K562 (cell line): ENCODE data around the gene ARHGEF17. TPM values are rescaled to one million over a fixed set of nuclear protein-coding genes. Genes with fewer than 3 reads are reported as not detected.

Experiments
- ATAC-seq: fragments of 200-7000 bp; cut with Tn5 transposase; 3 replicates; pipeline ENCODE4 v1.9.1; 2020; ENCODE audit warnings: moderate library complexity
- BruUV-seq: library from RNA; stranded (reverse); fragments of 400-500 nt; replicated peaks from 2 replicates; lab custom pipeline; 2021; lab: Mats Ljungman, UMichigan
- CTCF ChIA-PET: fragments of 300-600 bp; formaldehyde crosslinking; extraction: SDS; loops from one replicate; lab custom pipeline; 2021; ENCODE audit warnings: low intra/inter-chr PET ratio; lab: Yijun Ruan, JAX
- POLR2A ChIA-PET: fragments of 300-600, 350-650 bp; sonication (Branson Sonifier 250); formaldehyde crosslinking; extraction: SDS; loops from one replicate; lab custom pipeline; 2021; ENCODE audit warnings: antibody characterized with exemption, inconsistent platforms; lab: Yijun Ruan, JAX
- DNase-seq, 4 experiments: peaks; one replicate each; pipeline versions ENCODE4 v3.0.0 to v3.0.0-alpha.2; 2011 to 2018; ENCODE audit warnings: low spot score in 3 of 4, mixed read lengths in 3 of 4; ENCODE audit errors: extremely low read depth in 1 of 4
- FAIRE-seq: peaks from 2 replicates; lab custom pipeline; 2011; peaks lifted over from hg19 to GRCh38; lab: Jason Lieb, UNC
- H2AFZ ChIP-seq: 2 replicates; pipeline ENCODE4 v1.6.0; 2011; ENCODE audit warnings: low read depth, low read length, control low read depth, inconsistent platforms
- H3K27ac ChIP-seq: fragments of 200-600 bp; 3 replicates; pipeline ENCODE4 v1.8.0; 2011; ENCODE audit warnings: low read depth, mild to moderate bottlenecking, control low read depth, inconsistent platforms, low read length, moderate library complexity, mixed read lengths; ENCODE audit errors: extremely low read depth
- H3K27me3 ChIP-seq, 2 experiments: fragments of 300-600 bp in 1 of 2; 2 replicates in 1 of 2; 3 replicates in 1 of 2; pipeline versions ENCODE4 v1.6.0 to v1.8.0; 2011; ENCODE audit warnings: inconsistent platforms in 2 of 2, low read length in 2 of 2, mild to moderate bottlenecking in 1 of 2, mixed read lengths in 1 of 2, moderate library complexity in 1 of 2; ENCODE audit not compliant: control insufficient read depth in 2 of 2, insufficient read depth in 2 of 2
- H3K36me3 ChIP-seq: fragments of 300-600 bp; 3 replicates; pipeline ENCODE4 v1.8.0; 2011; ENCODE audit warnings: mild to moderate bottlenecking, low read length, inconsistent platforms; ENCODE audit not compliant: control insufficient read depth, insufficient read depth
- H3K4me1 ChIP-seq, 2 experiments: fragments of 200-600 bp in 1 of 2; replicated peaks in 1 of 2; 2 replicates in 1 of 2; 3 replicates in 1 of 2; pipeline versions ENCODE4 v1.5.1 to v1.8.0; 2011; ENCODE audit warnings: inconsistent platforms in 2 of 2, low read length in 2 of 2, mild to moderate bottlenecking in 1 of 2, mixed read lengths in 1 of 2, moderate library complexity in 1 of 2; ENCODE audit not compliant: control insufficient read depth in 2 of 2, insufficient read depth in 2 of 2
- H3K4me2 ChIP-seq: 2 replicates; pipeline ENCODE4 v1.6.1; 2011; ENCODE audit warnings: low read length, control low read depth, inconsistent platforms, mixed read lengths; ENCODE audit not compliant: insufficient read depth
- H3K4me3 ChIP-seq: fragments of 200-600 bp; sonication (generic), shearing (Covaris generic); 2 replicates; pipeline ENCODE4 v1.5.1; 2016; ENCODE audit warnings: control low read depth, inconsistent platforms
- H3K79me2 ChIP-seq: fragments of 200-600 bp; 3 replicates; pipeline ENCODE4 v1.8.0; 2011; ENCODE audit warnings: low read length, inconsistent platforms; ENCODE audit not compliant: control insufficient read depth, insufficient read depth
- H3K9ac ChIP-seq, 2 experiments: 2 replicates each; pipeline versions ENCODE4 v1.6.0 to v1.6.1; 2011; ENCODE audit warnings: low read depth in 2 of 2, low read length in 2 of 2, control low read depth in 1 of 2, inconsistent platforms in 1 of 2, mild to moderate bottlenecking in 1 of 2, mixed read lengths in 1 of 2; ENCODE audit not compliant: insufficient read depth in 1 of 2
- H3K9me1 ChIP-seq: one replicate; pipeline ENCODE4 v1.6.0; 2011; ENCODE audit warnings: inconsistent platforms, mild to moderate bottlenecking, low read length, moderate library complexity; ENCODE audit not compliant: control insufficient read depth, insufficient read depth
- H3K9me3 ChIP-seq: replicated peaks from 2 replicates; pipeline ENCODE4 v1.5.1; 2011; ENCODE audit warnings: low read depth, low read length, inconsistent platforms; ENCODE audit not compliant: control insufficient read depth, insufficient read depth
- H4K20me1 ChIP-seq: replicated peaks from 2 replicates; pipeline ENCODE4 v1.6.1; 2011; ENCODE audit warnings: low read length, inconsistent platforms, mixed read lengths; ENCODE audit not compliant: control insufficient read depth, insufficient read depth
- EHMT2 ChIP-seq: fragments of 450-650 bp; IDR thresholded peaks from 2 replicates; pipeline ENCODE4 v1.6.1; 2018; ENCODE audit warnings: antibody characterized with exemption
- ETV6 ChIP-seq, 3 experiments: fragments of 150-350 bp in 1 of 3; sonication (generic) in 1 of 3; formaldehyde crosslinking in 1 of 3; IDR thresholded peaks; 2 replicates each; pipeline versions ENCODE4 v1.6.1 to v1.8.0; 2014 to 2022; ENCODE audit warnings: borderline replicate concordance in 2 of 3, low read depth in 2 of 3, antibody characterized with exemption in 1 of 3, low read length in 1 of 3, mild to moderate bottlenecking in 1 of 3, missing genetic modification reagents in 1 of 3
- IRF2 ChIP-seq: sonication (generic); formaldehyde crosslinking; IDR thresholded peaks from 2 replicates; pipeline ENCODE4 v1.8.1; 2022; ENCODE audit warnings: mild to moderate bottlenecking, missing genetic modification reagents
- NCOA2 ChIP-seq, 2 experiments: fragments of 450-650 bp; IDR thresholded peaks; 2 replicates each; pipeline ENCODE4 v1.6.1; 2018; ENCODE audit warnings: mild to moderate bottlenecking in 2 of 2, moderate library complexity in 1 of 2; ENCODE audit not compliant: partially characterized antibody in 2 of 2
- NR2C1 ChIP-seq, 2 experiments: fragments of 450-650 bp; IDR thresholded peaks; 2 replicates each; pipeline ENCODE4 v1.6.1; 2017; ENCODE audit warnings: mild to moderate bottlenecking in 2 of 2, antibody characterized with exemption in 1 of 2, inconsistent platforms in 1 of 2, missing compliant biosample characterization in 1 of 2, missing genetic modification characterization in 1 of 2
- NR2C2 ChIP-seq, 2 experiments: fragments of 200-800 bp in 1 of 2; sonication (Bioruptor generic) in 1 of 2; sonication (generic) in 1 of 2; formaldehyde crosslinking in 1 of 2; IDR thresholded peaks; 2 replicates each; pipeline versions ENCODE4 v1.6.1 to v1.8.0; 2016 to 2022; ENCODE audit warnings: mild to moderate bottlenecking in 1 of 2, missing compliant biosample characterization in 1 of 2, missing genetic modification characterization in 1 of 2, missing genetic modification reagents in 1 of 2
- NR3C1 ChIP-seq: sonication (generic); formaldehyde crosslinking; IDR thresholded peaks from 2 replicates; pipeline ENCODE4 v1.8.1; 2022; ENCODE audit warnings: missing genetic modification reagents
- PHF21A ChIP-seq: fragments of 450-650 bp; IDR thresholded peaks from 2 replicates; pipeline ENCODE4 v1.6.1; 2017; ENCODE audit warnings: low read depth, borderline replicate concordance
- PURB ChIP-seq: sonication (generic); formaldehyde crosslinking; IDR thresholded peaks from 2 replicates; pipeline ENCODE4 v1.9.0; 2021; ENCODE audit warnings: low read depth, mild to moderate bottlenecking, missing genetic modification reagents
- SMAD1 ChIP-seq: fragments of 150-350 bp; IDR thresholded peaks from 2 replicates; pipeline ENCODE4 v1.6.1; 2014; ENCODE audit warnings: low read length, low read depth; ENCODE audit not compliant: partially characterized antibody
- STAT5B ChIP-seq: fragments of 250-450 bp; sonication (Bioruptor Pico); IDR thresholded peaks from 2 replicates; pipeline ENCODE4 v1.8.0; 2021; ENCODE audit warnings: mild to moderate bottlenecking, inconsistent platforms
- U2AF1 ChIP-seq: fragments of 200-400 bp; formaldehyde crosslinking; optimal IDR thresholded peaks from 2 replicates; pipeline ENCODE3; 2017; ENCODE audit warnings: mild to moderate bottlenecking, low read depth, low read length, moderate library complexity
- ZNF764 ChIP-seq: fragments of 250-450 bp; sonication (Bioruptor Pico); IDR thresholded peaks from 2 replicates; pipeline ENCODE4 v1.4.0; 2020; ENCODE audit warnings: low read depth, mild to moderate bottlenecking, moderate library complexity
- ZNF79 ChIP-seq: fragments of 250-450 bp; sonication (Bioruptor Pico); IDR thresholded peaks from 2 replicates; pipeline ENCODE4 v1.4.0; 2020; ENCODE audit warnings: low read depth, mild to moderate bottlenecking, moderate library complexity
- WGBS: fragments of 100-300 bp; shearing (Covaris generic); methylation state at CpG from one replicate; pipeline ENCODE4 v1.1.6; 2016; ENCODE audit warnings: low coverage, mixed read lengths; ENCODE audit not compliant: insufficient coverage; ENCODE audit errors: missing lambda C conversion rate; 5-methylcytosine and 5-hydroxymethylcytosine counted together
- in situ Hi-C: fragments of 300-500 bp; cut with MboI; formaldehyde crosslinking; loops from 4 replicates; pipeline ENCODE4 v1.15.0; 2018; ENCODE audit warnings: inconsistent platforms, mixed read lengths
- intact Hi-C: fragments of 100-400 bp; cut with micrococcal nuclease; formaldehyde crosslinking; loops from 2 replicates; pipeline ENCODE4 v1.14.2; 2022
- polyA plus RNA-seq, 8 experiments: library from polyadenylated mRNA; depleted of rRNA in 4 of 8; stranded (reverse) in 5 of 8; unstranded in 3 of 8; fragments of >200 nt; fragmentation: Nextera tagmentation in 2 of 8; fragmentation: Illumina TruSeq in 1 of 8; extraction: Ambion mirVana in 2 of 8; extraction: Trizol in 1 of 8; gene quantifications; 2 replicates each; pipeline versions ENCODE4 v1.2.1 to v1.2.3, GENCODE V29; 2011 to 2014; ENCODE audit warnings: inconsistent platforms in 1 of 8, missing spikeins in 1 of 8
- total RNA-seq, 7 experiments: library from RNA; depleted of rRNA in 6 of 7; stranded (reverse); fragments of >200 nt in 6 of 7; fragmentation: Illumina TruSeq in 2 of 7; extraction: Trizol in 2 of 7; gene quantifications; 2 replicates each; pipeline versions ENCODE4 v1.2.1 to v1.2.3, GENCODE V29; 2011 to 2021; ENCODE audit warnings: low replicate concordance in 1 of 7
- TF ChIP-seq, protein P1 (sequence below): fragments of 250-450 bp; sonication (Bioruptor Pico); IDR thresholded peaks from 2 replicates; pipeline ENCODE4 v1.5.1; 2021; ENCODE audit warnings: mild to moderate bottlenecking
- TF ChIP-seq, protein P2 (sequence below): fragments of 450-650 bp; formaldehyde crosslinking; conservative IDR thresholded peaks from 2 replicates; pipeline ENCODE4 v1.4.0; 2022; ENCODE audit warnings: mild to moderate bottlenecking, missing genetic modification characterization

The ARHGEF17 gene
- total and polyA plus RNA-seq, 9 of the 15 experiments (the other 6 are each of a cell fraction or from before 2014, with no cell fraction given), result 0.04 to 0.68 (median 0.10) TPM; not detected in 2

DNA sequence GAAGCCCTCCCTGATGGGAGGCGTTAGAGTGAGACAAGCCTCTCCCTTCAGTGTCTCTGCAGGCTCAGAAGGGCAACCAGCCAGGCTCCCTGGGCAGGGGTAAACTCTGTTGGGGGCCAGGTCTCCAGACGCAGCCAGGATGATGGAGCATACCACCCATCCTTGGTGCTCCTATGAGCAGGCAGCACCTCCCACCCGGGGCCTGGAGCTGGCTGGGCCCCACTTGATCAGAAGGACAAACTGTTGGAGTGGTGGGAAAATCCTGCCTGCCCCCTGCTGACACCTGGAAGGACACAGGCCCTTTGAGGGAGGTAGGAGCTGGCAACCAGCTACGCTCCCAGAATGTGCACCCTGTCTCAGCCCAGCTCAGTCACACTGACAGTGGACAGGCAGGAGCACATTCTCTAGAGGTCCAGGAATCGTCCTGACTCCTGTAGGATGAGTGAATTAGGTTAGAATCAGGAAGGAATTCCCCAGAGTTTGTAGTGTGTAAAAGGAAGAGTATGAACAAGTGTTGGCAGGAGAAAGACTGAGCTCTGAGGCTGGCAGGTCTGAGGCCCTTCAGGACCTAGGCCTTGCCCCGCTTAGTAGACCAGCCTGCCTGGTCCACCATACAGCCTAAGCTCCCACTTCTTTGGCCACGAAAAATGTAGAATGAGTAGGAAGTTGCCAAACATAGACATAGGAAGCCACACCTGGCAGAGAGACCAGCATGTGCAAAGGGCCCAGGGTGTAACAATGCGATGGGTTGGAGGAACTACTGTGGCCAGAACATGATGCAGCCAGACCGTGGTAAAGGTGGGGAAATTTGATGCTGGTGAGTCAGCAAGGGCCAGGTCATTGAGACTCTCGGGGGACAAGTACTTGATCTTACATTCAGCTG, 19.1 kb downstream of the ARHGEF17 start:
- no peaks in the 10 kb centered on the region for H3K9me1 ChIP-seq
- H3K36me3 ChIP-seq, result no peaks in the 10 kb centered on the region
- peaks cover 9% of the 10 kb centered on the region in 2 experiments; a peak in 4 of 5 replicates for H3K4me1 ChIP-seq
- H2AFZ ChIP-seq, result no peak overlapping the region
- no peaks in the 10 kb centered on the region for H3K9me3 ChIP-seq
- peaks cover 0 to 14% of the 10 kb centered on the region in 2 experiments; a peak in 2 of 5 replicates for H3K27me3 ChIP-seq
- DNase-seq (no peak), ATAC-seq (no peak), FAIRE-seq (no peak)
- no peak for TF ChIP-seq ZNF79 (CRISPR knock-in tag)
- no peak for TF ChIP-seq PURB
- TF ChIP-seq EHMT2, result no peak
- TF ChIP-seq, protein P1, sequence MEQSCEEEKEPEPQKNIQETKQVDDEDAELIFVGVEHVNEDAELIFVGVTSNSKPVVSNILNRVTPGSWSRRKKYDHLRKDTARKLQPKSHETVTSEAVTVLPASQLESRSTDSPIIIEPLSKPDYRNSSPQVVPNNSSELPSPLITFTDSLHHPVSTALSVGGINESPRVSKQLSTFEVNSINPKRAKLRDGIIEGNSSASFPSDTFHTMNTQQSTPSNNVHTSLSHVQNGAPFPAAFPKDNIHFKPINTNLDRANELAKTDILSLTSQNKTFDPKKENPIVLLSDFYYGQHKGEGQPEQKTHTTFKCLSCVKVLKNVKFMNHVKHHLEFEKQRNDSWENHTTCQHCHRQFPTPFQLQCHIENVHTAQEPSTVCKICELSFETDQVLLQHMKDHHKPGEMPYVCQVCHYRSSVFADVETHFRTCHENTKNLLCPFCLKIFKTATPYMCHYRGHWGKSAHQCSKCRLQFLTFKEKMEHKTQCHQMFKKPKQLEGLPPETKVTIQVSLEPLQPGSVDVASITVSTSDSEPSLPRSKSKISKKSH (CRISPR knock-in tag), result no peak
- TF ChIP-seq, protein P2, sequence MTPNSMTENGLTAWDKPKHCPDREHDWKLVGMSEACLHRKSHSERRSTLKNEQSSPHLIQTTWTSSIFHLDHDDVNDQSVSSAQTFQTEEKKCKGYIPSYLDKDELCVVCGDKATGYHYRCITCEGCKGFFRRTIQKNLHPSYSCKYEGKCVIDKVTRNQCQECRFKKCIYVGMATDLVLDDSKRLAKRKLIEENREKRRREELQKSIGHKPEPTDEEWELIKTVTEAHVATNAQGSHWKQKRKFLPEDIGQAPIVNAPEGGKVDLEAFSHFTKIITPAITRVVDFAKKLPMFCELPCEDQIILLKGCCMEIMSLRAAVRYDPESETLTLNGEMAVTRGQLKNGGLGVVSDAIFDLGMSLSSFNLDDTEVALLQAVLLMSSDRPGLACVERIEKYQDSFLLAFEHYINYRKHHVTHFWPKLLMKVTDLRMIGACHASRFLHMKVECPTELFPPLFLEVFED, result no peak
- TF ChIP-seq SMAD1, result no peak
- no peak for TF ChIP-seq NR2C2 (CRISPR knock-in tag; IDR thresholded peaks at IDR 0.05)
- TF ChIP-seq NR2C2 (tag; IDR thresholded peaks at IDR 0.05), result no peak
- TF ChIP-seq ETV6 (IDR thresholded peaks at IDR 0.05; ENCODE audit: borderline replicate concordance in 1 of 2, low read depth in 2 of 2, low read length in 1 of 2), result no peak
- TF ChIP-seq ETV6 (CRISPR knock-in tag; IDR thresholded peaks at IDR 0.05; ENCODE audit: borderline replicate concordance), result no peak
- no peak for TF ChIP-seq PHF21A
- no peak for TF ChIP-seq U2AF1
- TF ChIP-seq IRF2 (CRISPR knock-in tag), result no peak
- no peak for TF ChIP-seq NR3C1 (CRISPR knock-in tag)
- no peak for TF ChIP-seq ZNF764 (CRISPR knock-in tag)
- no peak for TF ChIP-seq STAT5B
- no peak for TF ChIP-seq NCOA2 (IDR thresholded peaks at IDR 0.05; ENCODE audit: partially characterized antibody in 2 of 2)
- TF ChIP-seq NR2C1 (IDR thresholded peaks at IDR 0.05), result no peak
- no peak for TF ChIP-seq NR2C1 (tag; IDR thresholded peaks at IDR 0.05)
- in situ Hi-C loops, result no loop called here
- no peak overlapping the region for H3K4me2 ChIP-seq
- no peak overlapping the region for H3K4me3 ChIP-seq
- H3K27ac ChIP-seq, result no peak overlapping the region
- no peaks in the 10 kb centered on the region for H3K79me2 ChIP-seq
- intact Hi-C loops, result no loop called here
- H4K20me1 ChIP-seq, result no peaks in the 10 kb centered on the region; the same call in 1 of the 2 replicates
- 25% methylated on average over 10 of the region's 10 CpGs for WGBS
- POLR2A ChIA-PET, result interaction anchor here (0.6 to 1.1 kb wide), 3 partner anchors 12 to 875 kb away, joined by 3 to 4 read pairs (median 3); no protein-coding TSS in a partner anchor
- H3K9ac ChIP-seq, result peak overlapping the region in 1 of 2 experiments; percentile 28; a peak in 1 of 4 replicates
- CTCF ChIA-PET, result no interaction called here
- BruUV-seq, result no TSS peak
